Measurements from ENCODE around the gene PCDHA3. TPM values are rescaled to one million over a fixed set of nuclear protein-coding genes. Genes with fewer than 3 reads are reported as not detected.
"Not testable (repeated sequence)": the region's sequence is repeated elsewhere in the genome, so short reads cannot be mapped to it uniquely, and the experiment has no call there.

The PCDHA3 gene
- polyA plus RNA-seq, 3 donors, result 0.11 to 0.52 (median 0.12) TPM

DNA sequence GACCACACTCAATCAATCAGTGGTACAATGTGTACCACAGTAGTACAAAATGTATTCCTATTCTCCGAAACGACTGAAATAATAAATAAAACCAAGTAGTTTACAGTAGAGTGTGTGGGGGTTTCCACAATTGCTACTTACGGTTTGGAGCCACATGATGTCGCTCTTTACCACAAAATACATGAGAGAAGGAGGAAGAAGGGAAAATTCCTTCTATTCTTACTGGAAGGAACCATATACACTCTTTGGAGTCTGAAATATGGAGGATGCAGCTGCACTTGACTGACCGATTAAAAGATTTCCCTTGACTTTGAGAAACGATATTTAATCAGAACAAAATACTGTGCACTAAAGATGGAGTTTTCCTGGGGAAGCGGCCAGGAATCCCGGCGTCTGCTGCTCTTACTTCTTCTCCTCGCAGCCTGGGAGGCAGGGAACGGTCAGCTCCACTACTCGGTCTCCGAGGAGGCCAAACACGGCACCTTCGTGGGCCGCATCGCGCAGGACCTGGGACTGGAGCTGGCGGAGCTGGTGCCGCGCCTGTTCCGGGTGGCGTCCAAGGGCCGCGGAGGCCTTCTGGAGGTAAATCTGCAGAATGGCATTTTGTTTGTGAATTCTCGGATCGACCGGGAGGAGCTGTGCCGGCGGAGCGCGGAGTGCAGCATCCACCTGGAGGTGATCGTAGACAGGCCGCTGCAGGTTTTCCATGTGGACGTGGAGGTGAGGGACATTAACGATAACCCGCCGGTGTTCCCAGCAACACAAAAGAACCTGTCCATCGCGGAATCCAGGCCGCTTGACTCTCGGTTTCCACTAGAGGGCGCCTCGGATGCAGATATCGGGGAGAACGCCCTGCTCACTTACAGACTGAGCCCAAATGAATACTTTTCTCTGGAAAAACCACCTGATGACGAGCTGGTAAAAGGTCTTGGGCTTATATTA, 6.2 kb downstream of the PCDHA3 start, which contains the start of gene PCDHA4:
Gene PCDHA4, plus strand, starts transcription at position 235 of the 942 bp plus-strand sequence.
- WGBS, 3 donors, result 12 to 19% (median 16%) methylated on average over 33 to 37 of the region's 47 CpGs
- H3K27ac ChIP-seq (ENCODE audit: low read depth, low read length), result no peak within 1 kb of the TSS

GRCh38 chr5:140808241-140808888, 7.5 kb downstream of the PCDHA3 start:
- 58 to 59% (median 58%) methylated on average over 62 of the region's 62 CpGs for WGBS, 3 donors
- H3K27ac ChIP-seq (ENCODE audit: low read depth, low read length), result not testable (repeated sequence)

GRCh38 chr5:140808889-140809291, 8.0 kb downstream of the PCDHA3 start:
- 63 to 68% (median 66%) methylated on average over 42 to 43 of the region's 43 CpGs for WGBS, 3 donors
- no peak overlapping the region for H3K27ac ChIP-seq (ENCODE audit: low read depth, low read length)

DNA sequence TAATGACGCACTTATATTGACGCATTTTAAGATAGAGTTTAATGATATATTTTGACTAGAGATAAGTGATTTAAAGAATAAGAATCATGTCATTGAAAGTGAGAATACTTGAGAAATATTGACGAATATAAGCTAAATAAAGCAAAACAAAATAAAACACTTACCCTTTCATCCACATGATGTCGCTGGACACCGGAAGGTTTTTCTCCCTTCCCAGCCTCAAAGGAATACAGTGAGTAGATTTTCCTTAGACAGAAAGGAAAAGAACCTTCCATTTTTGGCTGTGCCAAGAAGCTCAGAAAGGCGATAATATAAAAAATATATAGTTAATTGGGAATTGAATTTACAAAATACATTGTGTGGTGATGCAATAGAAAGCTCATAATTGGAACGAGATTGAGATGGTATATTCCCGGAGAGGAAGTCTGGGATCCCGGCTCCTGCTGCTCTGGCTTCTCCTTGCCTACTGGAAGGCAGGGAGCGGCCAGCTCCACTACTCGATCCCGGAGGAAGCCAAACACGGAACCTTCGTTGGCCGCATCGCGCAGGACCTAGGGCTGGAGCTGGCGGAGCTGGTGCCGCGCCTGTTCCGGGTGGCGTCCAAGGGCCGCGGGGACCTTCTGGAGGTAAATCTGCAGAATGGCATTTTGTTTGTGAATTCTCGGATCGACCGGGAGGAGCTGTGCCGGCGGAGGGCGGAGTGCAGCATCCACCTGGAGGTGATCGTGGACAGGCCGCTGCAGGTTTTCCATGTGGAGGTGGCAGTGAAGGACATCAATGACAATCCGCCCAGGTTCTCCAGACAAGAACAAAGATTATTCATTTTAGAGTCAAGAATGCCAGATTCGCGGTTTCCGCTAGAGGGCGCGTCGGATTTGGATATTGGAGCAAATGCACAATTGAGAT, 20.8 kb downstream of the PCDHA3 start, which contains the start of gene PCDHA5:
Gene PCDHA5, plus strand, starts transcription at position 239 of the 906 bp plus-strand sequence.
- WGBS, 3 donors, result 24 to 26% (median 26%) methylated on average over 39 of the region's 39 CpGs
- H3K27ac ChIP-seq (ENCODE audit: low read depth, low read length), result no peak within 1 kb of the TSS

- 23 to 29% (median 26%) methylated on average over 6 of the region's 6 CpGs for WGBS, 3 donors
- H3K27ac ChIP-seq (ENCODE audit: low read depth, low read length), result no peak overlapping the region
These were observed 21.4 kb downstream of the PCDHA3 start for GRCh38 chr5:140822281-140822629.

GRCh38 chr5:140822969-140823368, 22.1 kb downstream of the PCDHA3 start:
- WGBS, 3 donors, result 48 to 53% (median 48%) methylated on average over 40 to 48 of the region's 48 CpGs
- not testable (repeated sequence) for H3K27ac ChIP-seq (ENCODE audit: low read depth, low read length)

GRCh38 chr5:140823475-140823874, 22.6 kb downstream of the PCDHA3 start:
- H3K27ac ChIP-seq (ENCODE audit: low read depth, low read length), result no peak overlapping the region
- WGBS, 3 donors, result 49 to 54% (median 53%) methylated on average over 38 of the region's 38 CpGs

- no peak within 1 kb of the TSS for H3K27ac ChIP-seq (ENCODE audit: low read depth, low read length)
- WGBS, 3 donors, result 14 to 16% (median 16%) methylated on average over 27 of the region's 27 CpGs
These were observed 27.0 kb downstream of the PCDHA3 start, which contains the start of gene PCDHA6 for GRCh38 chr5:140827704-140828361. Gene PCDHA6, plus strand, starts transcription at chr5:140827960. Its CDS starts 132 bp downstream, at chr5:140828092.

DNA sequence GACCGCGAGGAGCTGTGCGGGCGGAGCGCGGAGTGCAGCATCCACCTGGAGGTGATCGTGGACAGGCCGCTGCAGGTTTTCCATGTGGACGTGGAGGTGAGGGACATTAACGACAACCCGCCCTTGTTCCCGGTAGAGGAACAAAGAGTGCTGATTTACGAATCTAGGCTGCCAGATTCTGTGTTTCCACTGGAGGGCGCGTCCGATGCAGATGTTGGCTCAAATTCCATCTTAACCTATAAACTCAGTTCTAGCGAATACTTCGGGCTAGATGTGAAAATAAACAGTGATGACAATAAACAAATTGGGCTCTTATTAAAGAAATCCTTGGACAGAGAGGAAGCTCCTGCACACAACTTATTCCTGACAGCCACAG, 27.5 kb downstream of the PCDHA3 start:
- WGBS, 3 donors, result 15 to 20% (median 15%) methylated on average over 18 of the region's 18 CpGs

DNA sequence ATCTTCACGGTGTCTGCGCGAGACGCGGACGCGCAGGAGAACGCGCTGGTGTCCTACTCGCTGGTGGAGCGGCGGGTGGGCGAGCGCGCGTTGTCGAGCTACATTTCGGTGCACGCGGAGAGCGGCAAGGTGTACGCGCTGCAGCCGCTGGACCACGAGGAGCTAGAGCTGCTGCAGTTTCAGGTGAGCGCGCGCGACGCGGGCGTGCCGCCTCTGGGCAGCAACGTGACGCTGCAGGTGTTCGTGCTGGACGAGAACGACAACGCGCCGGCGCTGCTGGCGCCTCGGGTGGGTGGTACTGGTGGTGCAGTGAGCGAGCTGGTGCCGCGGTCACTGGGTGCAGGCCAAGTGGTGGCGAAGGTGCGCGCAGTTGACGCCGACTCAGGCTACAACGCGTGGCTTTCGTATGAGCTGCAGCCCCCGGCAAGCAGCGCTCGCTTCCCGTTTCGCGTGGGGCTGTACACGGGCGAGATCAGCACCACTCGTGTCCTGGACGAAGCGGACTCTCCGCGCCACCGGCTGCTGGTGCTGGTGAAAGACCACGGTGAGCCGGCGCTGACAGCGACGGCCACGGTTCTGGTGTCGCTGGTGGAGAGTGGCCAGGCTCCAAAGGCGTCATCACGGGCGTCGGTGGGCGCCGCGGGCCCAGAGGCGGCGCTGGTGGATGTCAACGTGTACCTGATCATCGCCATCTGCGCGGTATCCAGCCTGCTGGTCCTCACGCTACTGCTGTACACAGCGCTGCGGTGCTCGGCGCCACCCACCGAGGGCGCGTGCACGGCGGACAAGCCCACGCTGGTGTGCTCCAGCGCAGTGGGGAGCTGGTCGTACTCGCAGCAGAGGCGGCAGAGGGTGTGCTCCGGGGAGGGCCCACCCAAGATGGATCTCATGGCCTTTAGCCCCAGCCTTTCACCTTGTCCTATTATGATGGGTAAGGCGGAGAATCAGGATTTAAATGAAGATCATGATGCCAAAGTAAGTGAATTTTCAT, 28.9 kb downstream of the PCDHA3 start:
- H3K27ac ChIP-seq (ENCODE audit: low read depth, low read length), result not testable (repeated sequence)
- WGBS, 3 donors, result 37 to 44% (median 40%) methylated on average over 104 to 106 of the region's 106 CpGs

More for the DNA sequence above, 27.5 kb downstream of the PCDHA3 start:
- no peak overlapping the region for H3K27ac ChIP-seq (ENCODE audit: low read depth, low read length)

GRCh38 chr5:140833993-140834392, 33.1 kb downstream of the PCDHA3 start, which contains the start of gene PCDHA7:
Gene PCDHA7, plus strand, starts transcription at chr5:140834269. Its CDS starts 115 bp downstream, at chr5:140834384.
- no peak within 1 kb of the TSS for H3K27ac ChIP-seq (ENCODE audit: low read depth, low read length)
- 8 to 11% (median 9%) methylated on average over 8 of the region's 8 CpGs for WGBS, 3 donors

- 18 to 20% (median 18%) methylated on average over 23 to 26 of the region's 38 CpGs for WGBS, 3 donors
- H3K27ac ChIP-seq (ENCODE audit: low read depth, low read length), result not testable (repeated sequence)
These were observed 33.7 kb downstream of the PCDHA3 start for GRCh38 chr5:140834439-140835008.

- H3K27ac ChIP-seq (ENCODE audit: low read depth, low read length), result no peak overlapping the region
- 35 to 41% (median 41%) methylated on average over 94 to 103 of the region's 103 CpGs for WGBS, 3 donors
These were observed 35.0 kb downstream of the PCDHA3 start for GRCh38 chr5:140835622-140836510.

DNA sequence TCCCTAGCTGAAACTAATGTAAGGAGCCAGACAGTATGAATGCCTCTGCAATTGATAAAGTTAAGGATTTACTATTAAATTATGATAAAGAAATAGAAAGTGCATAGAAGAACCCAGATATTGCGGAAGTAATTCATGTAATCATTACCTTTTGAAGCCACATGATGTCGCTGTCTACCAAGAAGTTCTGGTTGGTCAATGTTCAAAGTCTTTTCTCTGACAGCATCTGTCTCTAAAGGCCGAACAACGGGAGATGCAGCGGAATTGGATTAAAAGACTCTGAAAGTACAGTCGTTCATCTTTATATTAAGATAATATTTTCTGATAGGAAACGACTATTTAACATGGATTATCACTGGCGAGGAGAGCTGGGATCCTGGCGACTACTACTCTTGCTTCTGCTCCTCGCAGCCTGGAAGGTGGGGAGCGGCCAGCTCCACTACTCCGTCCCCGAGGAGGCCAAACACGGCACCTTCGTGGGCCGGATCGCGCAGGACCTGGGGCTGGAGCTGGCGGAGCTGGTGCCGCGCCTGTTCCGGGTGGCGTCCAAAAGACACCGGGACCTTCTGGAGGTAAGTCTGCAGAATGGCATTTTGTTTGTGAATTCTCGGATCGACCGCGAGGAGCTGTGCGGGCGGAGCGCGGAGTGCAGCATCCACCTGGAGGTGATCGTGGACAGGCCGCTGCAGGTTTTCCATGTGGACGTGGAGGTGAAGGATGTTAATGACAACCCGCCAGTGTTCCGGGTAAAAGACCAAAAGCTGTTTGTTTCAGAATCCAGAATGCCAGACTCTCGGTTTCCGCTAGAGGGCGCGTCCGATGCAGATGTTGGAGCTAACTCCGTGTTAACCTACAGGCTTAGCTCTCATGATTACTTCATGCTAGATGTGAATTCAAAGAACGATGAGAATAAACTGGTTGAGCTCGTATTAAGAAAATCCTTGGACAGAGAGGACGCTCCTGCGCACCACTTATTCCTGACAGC, 40.4 kb downstream of the PCDHA3 start, which contains the start of gene PCDHA8:
Gene PCDHA8, plus strand, starts transcription at position 210 of the 985 bp plus-strand sequence. Its CDS starts 135 bp downstream, at position 345.
- WGBS, 3 donors, result 15 to 22% (median 21%) methylated on average over 42 to 47 of the region's 47 CpGs
- H3K27ac ChIP-seq (ENCODE audit: low read depth, low read length), result no peak within 1 kb of the TSS
